GM23338 (cell line): ENCODE results near the gene RET. TPM values are rescaled to one million over a fixed set of nuclear protein-coding genes. Genes with fewer than 3 reads are reported as not detected.

Source experiments
- ATAC-seq: fragments of 200-7000 bp; cut with Tn5 transposase; 3 replicates; pipeline ENCODE4 v1.9.1; 2020
- DNase-seq: peaks from one replicate; pipeline ENCODE4 v3.0.0-alpha.2; 2015; ENCODE audit warnings: low spot score
- H2AFZ ChIP-seq: fragments of 200-600 bp; sonication (generic); 2 replicates; pipeline ENCODE4 v1.8.0; 2016; ENCODE audit warnings: antibody characterized with exemption, mild to moderate bottlenecking, moderate library complexity
- H3F3A ChIP-seq: fragments of 200-600 bp; sonication (generic); replicated peaks from 2 replicates; pipeline ENCODE4 v1.8.0; 2017; ENCODE audit warnings: antibody characterized with exemption, mixed run types, low read depth
- H3K27ac ChIP-seq: fragments of 200-600 bp; sonication (generic); 2 replicates; pipeline ENCODE4 v1.6.1; 2016; ENCODE audit warnings: low read depth
- H3K27me3 ChIP-seq: fragments of 200-600 bp; sonication (generic); 2 replicates; pipeline ENCODE4 v1.8.0; 2016; ENCODE audit warnings: mild to moderate bottlenecking, mixed run types, moderate library complexity; ENCODE audit not compliant: insufficient read depth
- H3K36me3 ChIP-seq: fragments of 200-600 bp; sonication (generic); 2 replicates; pipeline ENCODE4 v1.8.0; 2016; ENCODE audit warnings: mild to moderate bottlenecking; ENCODE audit not compliant: insufficient read depth
- H3K4me1 ChIP-seq: fragments of 200-600 bp; sonication (generic); 2 replicates; pipeline ENCODE4 v1.8.0; 2016; ENCODE audit warnings: mild to moderate bottlenecking, moderate library complexity; ENCODE audit not compliant: insufficient read depth
- H3K4me2 ChIP-seq: fragments of 200-600 bp; sonication (generic); 2 replicates; pipeline ENCODE4 v1.7.1; 2017; ENCODE audit warnings: mixed run types
- H3K4me3 ChIP-seq: fragments of 200-600 bp; sonication (generic); 2 replicates; pipeline ENCODE4 v1.6.1; 2016; ENCODE audit warnings: mixed run types
- H3K79me2 ChIP-seq: fragments of 200-600 bp; sonication (generic); replicated peaks from 2 replicates; pipeline ENCODE4 v1.8.0; 2017; ENCODE audit warnings: mild to moderate bottlenecking; ENCODE audit not compliant: insufficient read depth
- H3K9me2 ChIP-seq: fragments of 200-600 bp; sonication (generic); 2 replicates; pipeline ENCODE4 v1.8.0; 2017; ENCODE audit not compliant: insufficient read depth
- H4K20me1 ChIP-seq: fragments of 200-600 bp; sonication (generic); replicated peaks from 2 replicates; pipeline ENCODE4 v1.8.0; 2017; ENCODE audit warnings: mild to moderate bottlenecking; ENCODE audit not compliant: insufficient read depth
- H3K27ac Mint-ChIP-seq: 2 replicates; pipeline ENCODE4 v1.8.0; 2020; ENCODE audit warnings: inconsistent platforms, mild to moderate bottlenecking, moderate library complexity, mixed read lengths
- H3K27me3 Mint-ChIP-seq: 3 replicates; pipeline ENCODE4 v1.8.0; 2022; ENCODE audit warnings: low read depth, mild to moderate bottlenecking, moderate library complexity, mixed read lengths, inconsistent platforms; ENCODE audit not compliant: insufficient read depth, poor library complexity
- H3K36me3 Mint-ChIP-seq: 3 replicates; pipeline ENCODE4 v1.8.0; 2021; ENCODE audit warnings: low read depth, mild to moderate bottlenecking, inconsistent platforms, moderate library complexity, mixed read lengths
- H3K4me1 Mint-ChIP-seq: 3 replicates; pipeline ENCODE4 v1.8.0; 2020; ENCODE audit warnings: mild to moderate bottlenecking, inconsistent platforms, mixed read lengths
- H3K4me3 Mint-ChIP-seq: 3 replicates; pipeline ENCODE4 v1.8.0; 2021; ENCODE audit warnings: moderate library complexity, mild to moderate bottlenecking, inconsistent platforms, mixed read lengths
- H3K9me3 Mint-ChIP-seq: 3 replicates; pipeline ENCODE4 v1.8.0; 2020; ENCODE audit warnings: moderate library complexity, mild to moderate bottlenecking, inconsistent platforms, mixed read lengths
- CREB1 ChIP-seq: fragments of 250-450 bp; sonication (Bioruptor Pico); IDR thresholded peaks from 2 replicates; pipeline ENCODE4 v1.5.0; 2020; ENCODE audit warnings: low read depth, mild to moderate bottlenecking, moderate library complexity
- JUNB ChIP-seq: IDR thresholded peaks from one replicate; pipeline ENCODE4 v1.6.1; 2016; ENCODE audit warnings: antibody characterized with exemption; ENCODE audit not compliant: unreplicated experiment
- NANOG ChIP-seq: IDR thresholded peaks from 2 replicates; pipeline ENCODE4 v1.6.1; 2016; ENCODE audit warnings: antibody characterized with exemption, borderline replicate concordance
- POLR2AphosphoS5 ChIP-seq: IDR thresholded peaks from 2 replicates; pipeline ENCODE4 v1.6.1; 2016; ENCODE audit warnings: antibody characterized with exemption, low read depth
- STAT1 ChIP-seq: IDR thresholded peaks from one replicate; pipeline ENCODE4 v1.6.1; 2016; ENCODE audit warnings: antibody characterized with exemption; ENCODE audit not compliant: unreplicated experiment
- ZNF114 ChIP-seq: fragments of 250-450 bp; sonication (Bioruptor Pico); IDR thresholded peaks from 2 replicates; pipeline ENCODE4 v1.5.0; 2020; ENCODE audit warnings: mild to moderate bottlenecking, moderate library complexity
- polyA plus RNA-seq: library from polyadenylated mRNA; unstranded; fragments of >200 nt; fragmentation: Nextera tagmentation; extraction: Ambion mirVana; gene quantifications from 2 replicates; pipeline ENCODE4 v1.2.1, GENCODE V29; 2016
- total RNA-seq: library from RNA; depleted of rRNA; stranded (reverse); fragments of >200 nt; shearing (Covaris generic); gene quantifications from 2 replicates; pipeline ENCODE4 v1.2.3, GENCODE V29; 2014
- TF ChIP-seq, protein P1 (sequence below): IDR thresholded peaks from 2 replicates; pipeline ENCODE4 v1.6.1; 2016; ENCODE audit warnings: antibody characterized with exemption
- TF ChIP-seq, protein P2 (sequence below): fragments of 250-450 bp; sonication (Bioruptor Pico); IDR thresholded peaks from 2 replicates; pipeline ENCODE4 v1.5.0; 2020; ENCODE audit warnings: mild to moderate bottlenecking, moderate library complexity
- TF ChIP-seq, protein P3 (sequence below): IDR thresholded peaks from one replicate; pipeline ENCODE4 v1.6.1; 2018; ENCODE audit warnings: antibody characterized with exemption; ENCODE audit not compliant: unreplicated experiment

The RET gene
- total and polyA plus RNA-seq, 2 experiments from 2014 or later: 5.5 to 9.8 TPM

DNA sequence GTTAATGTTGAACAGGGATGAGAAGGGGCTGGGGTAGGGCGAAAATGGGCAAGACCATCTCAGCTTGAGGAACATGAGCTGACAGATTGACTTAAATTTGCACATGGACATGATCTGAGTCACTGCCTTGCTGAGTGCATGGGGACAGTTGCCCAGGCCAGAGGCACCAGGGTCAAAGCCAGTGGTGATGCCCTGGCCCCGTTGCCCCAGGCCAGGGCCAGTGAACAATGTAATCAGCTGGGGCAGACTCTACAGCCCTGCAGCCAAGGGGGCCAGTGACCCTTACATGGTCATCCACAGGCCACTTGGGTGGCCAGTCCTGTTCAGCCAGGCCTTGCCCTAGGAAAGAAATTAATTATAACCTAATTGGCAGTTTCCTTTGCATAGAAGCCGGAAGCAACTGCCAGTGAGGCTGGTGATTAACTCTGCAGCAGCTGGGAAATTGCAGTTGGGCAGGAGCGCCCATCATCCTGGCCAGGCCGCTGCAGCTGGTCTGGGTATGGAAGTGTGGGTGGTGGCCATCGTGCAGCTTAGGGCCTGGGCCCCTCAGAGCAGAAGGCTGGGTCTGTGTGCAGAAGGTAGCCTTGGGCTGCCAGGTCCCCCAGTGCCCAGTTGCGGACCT, 9.6 kb downstream of the RET start:
- no peak for ATAC-seq
- Histone ChIP-seq H3K36me3 (no peaks in the 10 kb centered on the region), H2AFZ (no peak overlapping the region), H3K27ac (no peak overlapping the region), H3K9me2 (no peaks in the 10 kb centered on the region), H3K79me2 (no peaks in the 10 kb centered on the region), H3K27me3 (no peaks in the 10 kb centered on the region), H3K4me3 (no peak overlapping the region), H3F3A (no peaks in the 10 kb centered on the region), H3K4me2 (no peak overlapping the region), H4K20me1 (no peaks in the 10 kb centered on the region), H3K4me1 (no peaks in the 10 kb centered on the region)
- TF ChIP-seq ZNF114 (CRISPR knock-in tag) (no peak), NANOG (no peak), CREB1 (no peak)
- TF ChIP-seq, protein P1, sequence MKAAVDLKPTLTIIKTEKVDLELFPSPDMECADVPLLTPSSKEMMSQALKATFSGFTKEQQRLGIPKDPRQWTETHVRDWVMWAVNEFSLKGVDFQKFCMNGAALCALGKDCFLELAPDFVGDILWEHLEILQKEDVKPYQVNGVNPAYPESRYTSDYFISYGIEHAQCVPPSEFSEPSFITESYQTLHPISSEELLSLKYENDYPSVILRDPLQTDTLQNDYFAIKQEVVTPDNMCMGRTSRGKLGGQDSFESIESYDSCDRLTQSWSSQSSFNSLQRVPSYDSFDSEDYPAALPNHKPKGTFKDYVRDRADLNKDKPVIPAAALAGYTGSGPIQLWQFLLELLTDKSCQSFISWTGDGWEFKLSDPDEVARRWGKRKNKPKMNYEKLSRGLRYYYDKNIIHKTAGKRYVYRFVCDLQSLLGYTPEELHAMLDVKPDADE: no peak
- DNase-seq: no peak
- H3K27ac Mint-ChIP-seq: no peak overlapping the region
- H3K36me3 Mint-ChIP-seq: no peaks in the 10 kb centered on the region; the same call in 2 of the 3 replicates
- H3K9me3 Mint-ChIP-seq: no peaks in the 10 kb centered on the region
- H3K4me3 Mint-ChIP-seq: no peak overlapping the region
- peaks cover 8% of the 10 kb centered on the region for H3K4me1 Mint-ChIP-seq
- peaks cover 8% of the 10 kb centered on the region for H3K27me3 Mint-ChIP-seq

DNA sequence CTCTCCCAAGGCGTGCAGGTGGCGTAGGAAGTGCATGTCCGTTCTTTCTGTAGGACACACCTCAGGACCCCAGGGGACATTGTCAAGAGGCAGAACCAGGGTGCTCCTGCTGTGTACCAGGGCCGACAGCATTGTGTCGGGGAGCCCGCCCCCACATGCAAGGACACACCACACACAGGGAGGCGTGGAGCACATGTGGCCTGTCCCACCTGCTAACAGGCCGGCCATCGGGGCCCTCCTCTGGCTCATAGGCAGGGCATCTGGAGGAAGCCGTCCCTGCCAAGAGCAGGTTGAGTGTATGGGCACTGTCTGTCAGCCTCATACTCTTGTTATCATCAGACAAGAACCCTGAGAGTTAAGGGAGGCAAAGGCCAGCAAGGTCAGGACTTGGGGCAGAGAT, 12.7 kb downstream of the RET start:
- no peaks in the 10 kb centered on the region for H3F3A ChIP-seq
- Mint-ChIP-seq H3K4me1 (peaks cover 18% of the 10 kb centered on the region), H3K27me3 (peaks cover 10% of the 10 kb centered on the region), H3K9me3 (no peaks in the 10 kb centered on the region), H3K4me3 (no peak overlapping the region), H3K36me3 (no peaks in the 10 kb centered on the region; the same call in 2 of the 3 replicates), H3K27ac (no peak overlapping the region)
- no peak overlapping the region for H2AFZ ChIP-seq
- no peaks in the 10 kb centered on the region for H3K9me2 ChIP-seq
- TF ChIP-seq, protein P2, sequence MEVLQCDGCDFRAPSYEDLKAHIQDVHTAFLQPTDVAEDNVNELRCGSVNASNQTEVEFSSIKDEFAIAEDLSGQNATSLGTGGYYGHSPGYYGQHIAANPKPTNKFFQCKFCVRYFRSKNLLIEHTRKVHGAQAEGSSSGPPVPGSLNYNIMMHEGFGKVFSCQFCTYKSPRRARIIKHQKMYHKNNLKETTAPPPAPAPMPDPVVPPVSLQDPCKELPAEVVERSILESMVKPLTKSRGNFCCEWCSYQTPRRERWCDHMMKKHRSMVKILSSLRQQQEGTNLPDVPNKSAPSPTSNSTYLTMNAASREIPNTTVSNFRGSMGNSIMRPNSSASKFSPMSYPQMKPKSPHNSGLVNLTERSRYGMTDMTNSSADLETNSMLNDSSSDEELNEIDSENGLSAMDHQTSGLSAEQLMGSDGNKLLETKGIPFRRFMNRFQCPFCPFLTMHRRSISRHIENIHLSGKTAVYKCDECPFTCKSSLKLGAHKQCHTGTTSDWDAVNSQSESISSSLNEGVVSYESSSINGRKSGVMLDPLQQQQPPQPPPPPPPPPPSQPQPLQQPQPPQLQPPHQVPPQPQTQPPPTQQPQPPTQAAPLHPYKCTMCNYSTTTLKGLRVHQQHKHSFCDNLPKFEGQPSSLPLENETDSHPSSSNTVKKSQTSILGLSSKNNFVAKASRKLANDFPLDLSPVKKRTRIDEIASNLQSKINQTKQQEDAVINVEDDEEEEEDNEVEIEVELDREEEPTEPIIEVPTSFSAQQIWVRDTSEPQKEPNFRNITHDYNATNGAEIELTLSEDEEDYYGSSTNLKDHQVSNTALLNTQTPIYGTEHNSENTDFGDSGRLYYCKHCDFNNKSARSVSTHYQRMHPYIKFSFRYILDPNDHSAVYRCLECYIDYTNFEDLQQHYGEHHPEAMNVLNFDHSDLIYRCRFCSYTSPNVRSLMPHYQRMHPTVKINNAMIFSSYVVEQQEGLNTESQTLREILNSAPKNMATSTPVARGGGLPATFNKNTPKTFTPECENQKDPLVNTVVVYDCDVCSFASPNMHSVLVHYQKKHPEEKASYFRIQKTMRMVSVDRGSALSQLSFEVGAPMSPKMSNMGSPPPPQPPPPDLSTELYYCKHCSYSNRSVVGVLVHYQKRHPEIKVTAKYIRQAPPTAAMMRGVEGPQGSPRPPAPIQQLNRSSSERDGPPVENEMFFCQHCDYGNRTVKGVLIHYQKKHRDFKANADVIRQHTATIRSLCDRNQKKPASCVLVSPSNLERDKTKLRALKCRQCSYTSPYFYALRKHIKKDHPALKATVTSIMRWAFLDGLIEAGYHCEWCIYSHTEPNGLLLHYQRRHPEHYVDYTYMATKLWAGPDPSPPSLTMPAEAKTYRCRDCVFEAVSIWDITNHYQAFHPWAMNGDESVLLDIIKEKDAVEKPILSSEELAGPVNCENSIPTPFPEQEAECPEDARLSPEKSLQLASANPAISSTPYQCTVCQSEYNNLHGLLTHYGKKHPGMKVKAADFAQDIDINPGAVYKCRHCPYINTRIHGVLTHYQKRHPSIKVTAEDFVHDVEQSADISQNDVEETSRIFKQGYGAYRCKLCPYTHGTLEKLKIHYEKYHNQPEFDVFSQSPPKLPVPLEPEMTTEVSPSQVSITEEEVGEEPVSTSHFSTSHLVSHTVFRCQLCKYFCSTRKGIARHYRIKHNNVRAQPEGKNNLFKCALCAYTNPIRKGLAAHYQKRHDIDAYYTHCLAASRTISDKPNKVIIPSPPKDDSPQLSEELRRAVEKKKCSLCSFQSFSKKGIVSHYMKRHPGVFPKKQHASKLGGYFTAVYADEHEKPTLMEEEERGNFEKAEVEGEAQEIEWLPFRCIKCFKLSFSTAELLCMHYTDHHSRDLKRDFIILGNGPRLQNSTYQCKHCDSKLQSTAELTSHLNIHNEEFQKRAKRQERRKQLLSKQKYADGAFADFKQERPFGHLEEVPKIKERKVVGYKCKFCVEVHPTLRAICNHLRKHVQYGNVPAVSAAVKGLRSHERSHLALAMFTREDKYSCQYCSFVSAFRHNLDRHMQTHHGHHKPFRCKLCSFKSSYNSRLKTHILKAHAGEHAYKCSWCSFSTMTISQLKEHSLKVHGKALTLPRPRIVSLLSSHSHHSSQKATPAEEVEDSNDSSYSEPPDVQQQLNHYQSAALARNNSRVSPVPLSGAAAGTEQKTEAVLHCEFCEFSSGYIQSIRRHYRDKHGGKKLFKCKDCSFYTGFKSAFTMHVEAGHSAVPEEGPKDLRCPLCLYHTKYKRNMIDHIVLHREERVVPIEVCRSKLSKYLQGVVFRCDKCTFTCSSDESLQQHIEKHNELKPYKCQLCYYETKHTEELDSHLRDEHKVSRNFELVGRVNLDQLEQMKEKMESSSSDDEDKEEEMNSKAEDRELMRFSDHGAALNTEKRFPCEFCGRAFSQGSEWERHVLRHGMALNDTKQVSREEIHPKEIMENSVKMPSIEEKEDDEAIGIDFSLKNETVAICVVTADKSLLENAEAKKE (CRISPR knock-in tag): no peak
- TF ChIP-seq, protein P1: no peak
- TF ChIP-seq STAT1 (no peak), ZNF114 (CRISPR knock-in tag) (no peak), POLR2AphosphoS5 (no peak), JUNB (no peak), CREB1 (no peak)
- TF ChIP-seq, protein P3, sequence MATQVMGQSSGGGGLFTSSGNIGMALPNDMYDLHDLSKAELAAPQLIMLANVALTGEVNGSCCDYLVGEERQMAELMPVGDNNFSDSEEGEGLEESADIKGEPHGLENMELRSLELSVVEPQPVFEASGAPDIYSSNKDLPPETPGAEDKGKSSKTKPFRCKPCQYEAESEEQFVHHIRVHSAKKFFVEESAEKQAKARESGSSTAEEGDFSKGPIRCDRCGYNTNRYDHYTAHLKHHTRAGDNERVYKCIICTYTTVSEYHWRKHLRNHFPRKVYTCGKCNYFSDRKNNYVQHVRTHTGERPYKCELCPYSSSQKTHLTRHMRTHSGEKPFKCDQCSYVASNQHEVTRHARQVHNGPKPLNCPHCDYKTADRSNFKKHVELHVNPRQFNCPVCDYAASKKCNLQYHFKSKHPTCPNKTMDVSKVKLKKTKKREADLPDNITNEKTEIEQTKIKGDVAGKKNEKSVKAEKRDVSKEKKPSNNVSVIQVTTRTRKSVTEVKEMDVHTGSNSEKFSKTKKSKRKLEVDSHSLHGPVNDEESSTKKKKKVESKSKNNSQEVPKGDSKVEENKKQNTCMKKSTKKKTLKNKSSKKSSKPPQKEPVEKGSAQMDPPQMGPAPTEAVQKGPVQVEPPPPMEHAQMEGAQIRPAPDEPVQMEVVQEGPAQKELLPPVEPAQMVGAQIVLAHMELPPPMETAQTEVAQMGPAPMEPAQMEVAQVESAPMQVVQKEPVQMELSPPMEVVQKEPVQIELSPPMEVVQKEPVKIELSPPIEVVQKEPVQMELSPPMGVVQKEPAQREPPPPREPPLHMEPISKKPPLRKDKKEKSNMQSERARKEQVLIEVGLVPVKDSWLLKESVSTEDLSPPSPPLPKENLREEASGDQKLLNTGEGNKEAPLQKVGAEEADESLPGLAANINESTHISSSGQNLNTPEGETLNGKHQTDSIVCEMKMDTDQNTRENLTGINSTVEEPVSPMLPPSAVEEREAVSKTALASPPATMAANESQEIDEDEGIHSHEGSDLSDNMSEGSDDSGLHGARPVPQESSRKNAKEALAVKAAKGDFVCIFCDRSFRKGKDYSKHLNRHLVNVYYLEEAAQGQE: no peak
- no peaks in the 10 kb centered on the region for H3K36me3 ChIP-seq
- H3K27ac ChIP-seq: no peak overlapping the region
- H3K4me1 ChIP-seq: 0 out of 2 replicates have a peak, but pooled peaks cover 3% of the 10 kb centered on the region
- no peak overlapping the region for H3K4me2 ChIP-seq
- H4K20me1 ChIP-seq: no peaks in the 10 kb centered on the region
- H3K79me2 ChIP-seq: no peaks in the 10 kb centered on the region
- no peak for DNase-seq
- H3K4me3 ChIP-seq: no peak overlapping the region
- H3K27me3 ChIP-seq: no peaks in the 10 kb centered on the region
- ATAC-seq: no peak
